ENCODE data around the gene USH2A. TPM values are rescaled to one million over a fixed set of nuclear protein-coding genes. Genes with fewer than 3 reads are reported as not detected.

The USH2A gene
- total RNA-seq, 4 donors from 2014 or later: not detected

GRCh38 chr1:216140730-216141524 is 282.3 kb downstream of the USH2A start:
- no peak for ATAC-seq (ENCODE audit: low FRiP score)
- TF ChIP-seq CTCF (IDR thresholded peaks at IDR 0.05): no peak
- DNase-seq (ENCODE audit: low spot score): no peak

GRCh38 chr1:216124192-216124781 is 299.0 kb downstream of the USH2A start:
- TF ChIP-seq CTCF (IDR thresholded peaks at IDR 0.05): no peak
- ATAC-seq (ENCODE audit: low FRiP score): no peak
- no peak for DNase-seq (ENCODE audit: low spot score)

- no peak for DNase-seq (ENCODE audit: low spot score)
- no peak for ATAC-seq (ENCODE audit: low FRiP score)
- no peak for TF ChIP-seq CTCF (IDR thresholded peaks at IDR 0.05)
Observed at GRCh38 chr1:216123446-216124191, 299.6 kb downstream of the USH2A start.

GRCh38 chr1:216119600-216119999 is 303.6 kb downstream of the USH2A start:
- DNase-seq (ENCODE audit: low spot score) (no peak), ATAC-seq (ENCODE audit: low FRiP score) (no peak)
- TF ChIP-seq CTCF (IDR thresholded peaks at IDR 0.05): no peak

GRCh38 chr1:216114180-216114579 is 309.1 kb downstream of the USH2A start:
- TF ChIP-seq CTCF (IDR thresholded peaks at IDR 0.05): no peak
- DNase-seq (ENCODE audit: low spot score) (no peak), ATAC-seq (ENCODE audit: low FRiP score) (no peak)

- no peak for ATAC-seq (ENCODE audit: low FRiP score)
- no peak for DNase-seq (ENCODE audit: low spot score)
- TF ChIP-seq CTCF (IDR thresholded peaks at IDR 0.05): no peak
Observed at GRCh38 chr1:216113181-216113580, 310.1 kb downstream of the USH2A start.
